ENCODE results near the gene MLC1. TPM values are rescaled to one million over a fixed set of nuclear protein-coding genes. Genes with fewer than 3 reads are reported as not detected.

Gene MLC1
- total RNA-seq, 1 donor from 2014 or later = 0.50 TPM

DNA sequence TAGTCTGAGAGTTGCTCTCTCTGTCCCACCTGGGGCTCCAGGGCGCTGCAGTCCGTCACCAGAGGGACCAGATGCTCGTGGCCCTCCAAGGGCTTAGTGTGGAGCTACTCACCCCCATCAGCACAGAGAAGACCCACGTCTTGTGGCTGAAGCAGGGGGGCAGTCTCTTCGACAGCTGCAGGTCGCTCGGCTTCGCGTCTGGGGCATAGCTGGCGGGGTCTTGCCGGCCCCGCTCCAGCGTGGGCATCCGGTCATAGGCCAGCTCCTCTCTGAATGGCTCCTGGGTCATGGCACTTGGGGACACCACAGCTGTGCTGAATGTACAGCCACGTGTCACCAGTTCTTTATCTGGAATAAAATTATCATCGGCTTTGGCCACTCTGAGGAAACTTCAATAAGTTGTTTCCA, 608 bp downstream of the MLC1 start:
- H3K36me3 Mint-ChIP-seq (ENCODE audit: low read depth) = no peaks in the 10 kb centered on the region
- H3K4me1 Mint-ChIP-seq (ENCODE audit: low read depth) = peaks cover 9% of the 10 kb centered on the region
- no peak overlapping the region for H3K27ac Mint-ChIP-seq (ENCODE audit: unreplicated experiment)
- peaks cover 3% of the 10 kb centered on the region for H3K9me3 Mint-ChIP-seq (ENCODE audit: low read depth)
- H3K27me3 Mint-ChIP-seq (ENCODE audit: low read depth) = peaks cover 2% of the 10 kb centered on the region
- H3K4me3 Mint-ChIP-seq (ENCODE audit: unreplicated experiment) = no peak overlapping the region
- DNase-seq (ENCODE audit: low spot score) = peak; percentile 60
- TF ChIP-seq, protein P1, sequence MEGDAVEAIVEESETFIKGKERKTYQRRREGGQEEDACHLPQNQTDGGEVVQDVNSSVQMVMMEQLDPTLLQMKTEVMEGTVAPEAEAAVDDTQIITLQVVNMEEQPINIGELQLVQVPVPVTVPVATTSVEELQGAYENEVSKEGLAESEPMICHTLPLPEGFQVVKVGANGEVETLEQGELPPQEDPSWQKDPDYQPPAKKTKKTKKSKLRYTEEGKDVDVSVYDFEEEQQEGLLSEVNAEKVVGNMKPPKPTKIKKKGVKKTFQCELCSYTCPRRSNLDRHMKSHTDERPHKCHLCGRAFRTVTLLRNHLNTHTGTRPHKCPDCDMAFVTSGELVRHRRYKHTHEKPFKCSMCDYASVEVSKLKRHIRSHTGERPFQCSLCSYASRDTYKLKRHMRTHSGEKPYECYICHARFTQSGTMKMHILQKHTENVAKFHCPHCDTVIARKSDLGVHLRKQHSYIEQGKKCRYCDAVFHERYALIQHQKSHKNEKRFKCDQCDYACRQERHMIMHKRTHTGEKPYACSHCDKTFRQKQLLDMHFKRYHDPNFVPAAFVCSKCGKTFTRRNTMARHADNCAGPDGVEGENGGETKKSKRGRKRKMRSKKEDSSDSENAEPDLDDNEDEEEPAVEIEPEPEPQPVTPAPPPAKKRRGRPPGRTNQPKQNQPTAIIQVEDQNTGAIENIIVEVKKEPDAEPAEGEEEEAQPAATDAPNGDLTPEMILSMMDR (IDR thresholded peaks at IDR 0.05) = no peak

DNA sequence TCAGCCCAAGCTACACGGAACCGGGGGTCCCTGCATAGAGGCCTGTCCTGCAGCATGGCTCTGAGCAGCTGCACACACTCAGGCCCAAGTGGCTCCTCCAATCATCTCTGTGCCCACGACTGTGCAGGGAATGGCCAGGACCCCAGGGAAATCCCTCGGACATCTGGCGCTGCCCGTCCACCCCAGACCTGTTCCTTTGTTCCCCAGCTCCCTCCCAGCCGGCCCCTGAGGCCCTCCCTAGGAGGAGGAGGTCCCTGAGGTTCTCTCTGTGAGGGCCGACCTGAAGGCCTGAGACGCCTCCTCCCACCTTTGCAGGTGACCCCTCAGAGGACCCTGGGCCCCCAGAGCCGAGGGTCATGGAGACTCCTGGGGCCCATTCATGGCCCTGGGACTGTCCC, 1.1 kb downstream of the MLC1 start:
- Mint-ChIP-seq H3K27ac (ENCODE audit: unreplicated experiment) (no peak overlapping the region), H3K36me3 (ENCODE audit: low read depth) (no peaks in the 10 kb centered on the region), H3K4me1 (ENCODE audit: low read depth) (peaks cover 9% of the 10 kb centered on the region), H3K9me3 (ENCODE audit: low read depth) (peaks cover 3% of the 10 kb centered on the region), H3K4me3 (ENCODE audit: unreplicated experiment) (no peak overlapping the region), H3K27me3 (ENCODE audit: low read depth) (peaks cover 2% of the 10 kb centered on the region)
- TF ChIP-seq, protein P1 (IDR thresholded peaks at IDR 0.05) = no peak
- peak; percentile 81 for DNase-seq (ENCODE audit: low spot score)

DNA sequence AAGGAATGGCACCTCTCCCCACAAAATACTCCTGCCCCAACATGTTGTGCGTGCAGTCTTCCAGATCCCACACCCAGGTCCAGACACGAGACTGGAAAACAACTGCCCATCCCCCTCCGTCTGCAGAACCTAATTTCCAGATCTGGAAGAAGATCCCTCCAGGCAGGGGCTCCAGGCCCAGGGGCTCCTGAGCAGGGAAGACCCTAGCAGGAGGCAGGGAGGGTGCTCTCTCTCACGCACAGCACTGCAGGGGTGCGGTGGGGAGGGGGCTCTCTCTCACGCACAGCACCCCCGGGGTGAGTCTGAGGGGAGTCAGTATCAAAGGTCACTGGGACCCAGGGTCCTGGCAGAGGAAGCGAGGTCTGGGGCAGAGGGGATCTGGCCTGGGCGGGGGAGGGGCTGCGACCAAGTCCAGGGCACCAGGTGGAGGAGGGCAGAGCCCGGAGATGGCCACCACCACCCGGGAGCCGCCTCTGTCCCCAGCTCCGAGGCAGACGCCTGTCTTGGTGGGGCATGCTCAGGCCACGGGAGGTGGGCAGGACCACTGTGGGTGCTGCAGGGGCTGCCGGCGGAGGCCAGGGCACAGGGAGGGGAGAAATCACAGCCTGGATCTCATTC, 1.7 kb downstream of the MLC1 start:
- TF ChIP-seq, protein P1 (IDR thresholded peaks at IDR 0.05) = no peak
- H3K27me3 Mint-ChIP-seq (ENCODE audit: low read depth) = peaks cover 2% of the 10 kb centered on the region
- no peaks in the 10 kb centered on the region for H3K36me3 Mint-ChIP-seq (ENCODE audit: low read depth)
- H3K4me1 Mint-ChIP-seq (ENCODE audit: low read depth) = peaks cover 9% of the 10 kb centered on the region
- H3K4me3 Mint-ChIP-seq (ENCODE audit: unreplicated experiment) = no peak overlapping the region
- peaks cover 3% of the 10 kb centered on the region for H3K9me3 Mint-ChIP-seq (ENCODE audit: low read depth)
- DNase-seq (ENCODE audit: low spot score) = peak; percentile 92
- no peak overlapping the region for H3K27ac Mint-ChIP-seq (ENCODE audit: unreplicated experiment)

DNA sequence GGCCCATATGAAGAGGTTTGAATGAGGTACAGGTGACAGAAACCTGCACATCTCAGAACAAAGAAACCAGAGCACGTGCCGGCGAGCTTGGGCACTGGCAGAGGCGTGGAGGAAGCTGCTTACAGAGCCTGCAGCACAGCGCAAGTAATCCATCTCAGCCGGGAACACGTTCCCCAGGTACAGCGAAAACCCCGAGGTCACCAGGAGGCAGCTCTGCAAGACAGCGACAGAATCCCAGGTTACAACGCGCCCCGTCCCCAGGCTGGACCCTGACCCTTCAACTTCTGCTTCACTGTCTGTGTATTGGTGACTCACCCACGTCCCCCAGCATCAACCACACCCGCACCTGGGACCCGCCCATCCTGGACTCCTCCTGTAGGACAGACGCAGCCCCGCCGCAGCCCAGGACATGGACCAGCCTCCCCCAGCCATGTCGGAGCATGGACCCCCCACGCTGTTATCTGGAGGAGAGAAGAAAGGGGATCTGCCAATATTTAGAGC, 2.2 kb downstream of the MLC1 start:
- no peak overlapping the region for H3K4me3 Mint-ChIP-seq (ENCODE audit: unreplicated experiment)
- H3K9me3 Mint-ChIP-seq (ENCODE audit: low read depth) = peaks cover 3% of the 10 kb centered on the region
- peaks cover 9% of the 10 kb centered on the region for H3K4me1 Mint-ChIP-seq (ENCODE audit: low read depth)
- H3K27ac Mint-ChIP-seq (ENCODE audit: unreplicated experiment) = no peak overlapping the region
- peaks cover 2% of the 10 kb centered on the region for H3K27me3 Mint-ChIP-seq (ENCODE audit: low read depth)
- TF ChIP-seq, protein P1 (IDR thresholded peaks at IDR 0.05) = no peak
- peak; percentile 87 for DNase-seq (ENCODE audit: low spot score)
- H3K36me3 Mint-ChIP-seq (ENCODE audit: low read depth) = no peaks in the 10 kb centered on the region

DNA sequence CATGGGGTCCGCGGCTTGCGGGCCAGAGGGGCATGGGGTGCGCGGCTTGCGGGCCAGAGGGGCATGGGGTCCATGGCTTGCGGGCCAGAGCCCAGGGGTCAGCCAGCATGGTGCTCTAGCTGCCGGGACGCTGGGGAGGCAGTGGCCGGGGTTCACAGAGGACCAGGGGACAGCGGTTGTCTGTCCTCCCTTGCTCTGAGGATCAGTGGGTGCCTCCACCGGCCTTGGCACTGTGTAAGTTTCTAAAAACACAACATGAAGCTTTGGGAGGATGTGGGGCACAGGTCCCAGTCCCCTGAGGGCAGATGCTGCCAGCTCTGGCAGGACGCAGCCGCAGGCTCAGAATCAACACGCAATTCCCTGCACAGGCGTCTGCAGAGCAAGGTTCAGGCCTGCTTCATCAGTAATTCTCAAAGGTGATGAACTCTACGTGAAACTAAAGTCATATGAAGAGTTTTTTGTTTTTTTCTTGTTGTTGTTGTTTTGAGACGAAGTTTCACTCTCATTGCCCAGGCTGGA, 3.0 kb downstream of the MLC1 start:
- Mint-ChIP-seq H3K36me3 (ENCODE audit: low read depth) (no peaks in the 10 kb centered on the region), H3K4me3 (ENCODE audit: unreplicated experiment) (no peak overlapping the region), H3K27me3 (ENCODE audit: low read depth) (peaks cover 2% of the 10 kb centered on the region), H3K4me1 (ENCODE audit: low read depth) (peaks cover 9% of the 10 kb centered on the region), H3K27ac (ENCODE audit: unreplicated experiment) (no peak overlapping the region), H3K9me3 (ENCODE audit: low read depth) (peaks cover 3% of the 10 kb centered on the region)
- TF ChIP-seq, protein P1 (IDR thresholded peaks at IDR 0.05) = no peak
- DNase-seq (ENCODE audit: low spot score) = peak; percentile 60

Data from chondrocyte (in vitro differentiated cells).